Uterus (tissue), 2 donors: ENCODE results near the gene PPP4C.

Experiments
- POLR2A ChIP-seq, 2 donors: fragments of 450-650 bp; IDR thresholded peaks; one replicate each; pipeline ENCODE4 v1.6.1; 2016; ENCODE audit warnings: antibody characterized with exemption in 2 of 2, mild to moderate bottlenecking in 1 of 2, moderate library complexity in 1 of 2
- TF ChIP-seq, protein P1 (sequence below), 4 experiments: fragments of 200-600 bp in 2 of 4; fragments of 450-650 bp in 2 of 4; sonication (generic) in 2 of 4; IDR thresholded peaks; one replicate each; pipeline ENCODE4 v1.5.1; 2016 to 2019; ENCODE audit warnings: antibody characterized with exemption in 4 of 4, mild to moderate bottlenecking in 2 of 4, moderate library complexity in 1 of 4

DNA sequence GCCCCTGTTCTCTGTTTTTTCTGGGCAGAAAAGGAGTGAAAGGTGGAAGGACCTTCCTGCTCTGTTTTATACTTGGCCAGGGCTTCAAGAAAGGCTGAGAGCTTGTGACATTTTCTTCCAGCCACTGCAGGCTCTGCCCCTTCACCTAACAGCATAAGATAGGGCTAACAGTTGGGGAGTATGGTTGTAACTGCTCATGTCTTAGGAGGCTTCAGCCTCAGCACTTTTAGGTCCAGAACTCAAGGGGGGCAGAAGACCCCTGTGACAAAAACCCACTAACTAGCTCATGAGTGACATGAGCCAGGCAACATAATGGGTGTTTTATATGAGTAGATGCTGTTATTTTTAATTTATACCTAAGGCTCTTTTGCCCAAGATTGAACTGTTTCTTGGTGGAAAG, 5.3 kb upstream of the PPP4C start:
- TF ChIP-seq, protein P1, sequence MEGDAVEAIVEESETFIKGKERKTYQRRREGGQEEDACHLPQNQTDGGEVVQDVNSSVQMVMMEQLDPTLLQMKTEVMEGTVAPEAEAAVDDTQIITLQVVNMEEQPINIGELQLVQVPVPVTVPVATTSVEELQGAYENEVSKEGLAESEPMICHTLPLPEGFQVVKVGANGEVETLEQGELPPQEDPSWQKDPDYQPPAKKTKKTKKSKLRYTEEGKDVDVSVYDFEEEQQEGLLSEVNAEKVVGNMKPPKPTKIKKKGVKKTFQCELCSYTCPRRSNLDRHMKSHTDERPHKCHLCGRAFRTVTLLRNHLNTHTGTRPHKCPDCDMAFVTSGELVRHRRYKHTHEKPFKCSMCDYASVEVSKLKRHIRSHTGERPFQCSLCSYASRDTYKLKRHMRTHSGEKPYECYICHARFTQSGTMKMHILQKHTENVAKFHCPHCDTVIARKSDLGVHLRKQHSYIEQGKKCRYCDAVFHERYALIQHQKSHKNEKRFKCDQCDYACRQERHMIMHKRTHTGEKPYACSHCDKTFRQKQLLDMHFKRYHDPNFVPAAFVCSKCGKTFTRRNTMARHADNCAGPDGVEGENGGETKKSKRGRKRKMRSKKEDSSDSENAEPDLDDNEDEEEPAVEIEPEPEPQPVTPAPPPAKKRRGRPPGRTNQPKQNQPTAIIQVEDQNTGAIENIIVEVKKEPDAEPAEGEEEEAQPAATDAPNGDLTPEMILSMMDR (IDR thresholded peaks at IDR 0.05), result no peak
- no peak for TF ChIP-seq POLR2A (IDR thresholded peaks at IDR 0.05)
